B cell (primary cell): ENCODE results near the gene SMPD3. TPM values are rescaled to one million over a fixed set of nuclear protein-coding genes. Genes with fewer than 3 reads are reported as not detected.
A peak's percentile ranks its signal among the peaks of the same experiment; 100 is the strongest.

ENCODE experiments used
- ATAC-seq: fragments of 200-7000 bp; cut with Tn5 transposase; one replicate; pipeline ENCODE4 v1.10.0; 2021; ENCODE audit warnings: low read depth, mild to moderate bottlenecking, moderate number of reproducible peaks, moderate library complexity
- CTCF ChIA-PET: fragments of 350-600 bp; sonication (Branson Sonifier 250); formaldehyde crosslinking; loops from one replicate; lab custom pipeline; 2021; ENCODE audit warnings: antibody characterized with exemption, inconsistent platforms; lab: Charles Lee
- POLR2A ChIA-PET: fragments of 350-600 bp; sonication (Branson Sonifier 250); formaldehyde crosslinking; loops from one replicate; lab custom pipeline; 2021; ENCODE audit warnings: antibody characterized with exemption; lab: Charles Lee
- DNase-seq: peaks from one replicate; pipeline ENCODE4 v3.0.0; 2013
- H2AFZ ChIP-seq: 2 replicates; pipeline ENCODE4 v1.6.1; 2012; ENCODE audit warnings: mild to moderate bottlenecking, low read depth, low read length; ENCODE audit not compliant: insufficient read depth, poor library complexity, severe bottlenecking
- H3K27ac ChIP-seq, 2 donors: 1 replicate in 1 of 2; 2 replicates in 1 of 2; pipeline ENCODE4 v1.5.1; 2012 to 2013; ENCODE audit warnings: low read length in 2 of 2, mild to moderate bottlenecking in 2 of 2, moderate library complexity in 1 of 2
- H3K27me3 ChIP-seq, 4 experiments: fragments of 200-600 bp in 1 of 4; sonication (generic) in 1 of 4; replicated peaks in 1 of 4; 1 replicate in 2 of 4; 2 replicates in 2 of 4; pipeline versions ENCODE4 v1.6.1 to v1.7.0; 2013 to 2016; ENCODE audit warnings: low read length in 3 of 4, mild to moderate bottlenecking in 2 of 4, mixed read lengths in 1 of 4, moderate library complexity in 1 of 4; ENCODE audit not compliant: insufficient read depth in 4 of 4, control insufficient read depth in 3 of 4; ENCODE audit errors: control extremely low read depth in 1 of 4
- H3K36me3 ChIP-seq, 2 experiments: replicated peaks in 1 of 2; 1 replicate in 1 of 2; 2 replicates in 1 of 2; pipeline versions ENCODE4 v1.6.1 to v1.7.1; 2013; ENCODE audit warnings: low read length in 1 of 2; ENCODE audit not compliant: insufficient read depth in 2 of 2, control insufficient read depth in 1 of 2; ENCODE audit errors: control extremely low read depth in 1 of 2, extremely low read depth in 1 of 2
- H3K4me1 ChIP-seq, 2 donors: fragments of 200-600 bp in 1 of 2; sonication (generic) in 1 of 2; 1 replicate in 1 of 2; 2 replicates in 1 of 2; pipeline versions ENCODE4 v1.5.1 to v1.6.1; 2013 to 2017; ENCODE audit warnings: low read length in 2 of 2; ENCODE audit not compliant: control insufficient read depth in 2 of 2, insufficient read depth in 2 of 2
- H3K4me2 ChIP-seq: replicated peaks from 2 replicates; pipeline ENCODE3; 2012; ENCODE audit warnings: mild to moderate bottlenecking, low read depth, low read length; ENCODE audit not compliant: poor library complexity, severe bottlenecking
- H3K4me3 ChIP-seq, 5 experiments: fragments of 200-600 bp in 1 of 5; sonication (generic) in 1 of 5; 1 replicate in 3 of 5; 2 replicates in 2 of 5; pipeline versions ENCODE4 v1.5.1 to v1.7.0; 2011 to 2016; ENCODE audit warnings: low read length in 4 of 5, mild to moderate bottlenecking in 4 of 5, low read depth in 2 of 5, control low read depth in 1 of 5, moderate library complexity in 1 of 5; ENCODE audit not compliant: insufficient read depth in 1 of 5; ENCODE audit errors: control extremely low read depth in 1 of 5, extremely low read depth in 1 of 5
- H3K79me2 ChIP-seq: fragments of 200-600 bp; sonication (generic); one replicate; pipeline ENCODE4 v1.6.0; 2016; ENCODE audit warnings: low read length; ENCODE audit not compliant: control insufficient read depth, insufficient read depth
- H3K9ac ChIP-seq: fragments of 200-600 bp; sonication (generic); 2 replicates; pipeline ENCODE4 v1.6.1; 2017; ENCODE audit warnings: mild to moderate bottlenecking, low read length, moderate library complexity
- H3K9me3 ChIP-seq, 3 donors: one replicate each; pipeline versions ENCODE4 v1.6.1 to v1.7.1; 2013; ENCODE audit warnings: low read length in 2 of 3; ENCODE audit not compliant: control insufficient read depth in 2 of 3, insufficient read depth in 1 of 3; ENCODE audit errors: control extremely low read depth in 1 of 3
- H4K20me1 ChIP-seq: 2 replicates; pipeline ENCODE4 v1.6.0; 2012; ENCODE audit warnings: mild to moderate bottlenecking, low read length; ENCODE audit not compliant: insufficient read depth, control insufficient read depth, poor library complexity, severe bottlenecking
- H3K27ac Mint-ChIP-seq: one replicate; pipeline ENCODE4 v1.8.0; 2021; ENCODE audit warnings: mixed read lengths
- H3K27me3 Mint-ChIP-seq: one replicate; pipeline ENCODE4 v1.8.0; 2021; ENCODE audit warnings: mixed read lengths
- H3K4me1 Mint-ChIP-seq: one replicate; pipeline ENCODE4 v1.8.0; 2021; ENCODE audit warnings: mixed read lengths
- H3K4me3 Mint-ChIP-seq: one replicate; pipeline ENCODE4 v1.8.0; 2021; ENCODE audit warnings: mixed read lengths
- H3K9me3 Mint-ChIP-seq: one replicate; pipeline ENCODE4 v1.8.0; 2022; ENCODE audit warnings: mixed read lengths; ENCODE audit not compliant: insufficient read depth
- EZH2 ChIP-seq: IDR thresholded peaks from 2 replicates; pipeline ENCODE4 v1.6.1; 2012; ENCODE audit warnings: borderline replicate concordance, low read depth, mild to moderate bottlenecking, moderate library complexity, low read length; ENCODE audit not compliant: insufficient read depth, poor library complexity, severe bottlenecking
- WGBS: methylation state at CpG from one replicate; pipeline ENCODE4 v1.1.5; 2013; ENCODE audit warnings: missing lambda C conversion rate; ENCODE audit not compliant: insufficient coverage; 5-methylcytosine and 5-hydroxymethylcytosine counted together
- intact Hi-C: fragments of 100-400 bp; cut with micrococcal nuclease; formaldehyde crosslinking; loops from one replicate; pipeline ENCODE4 v1.10.0; 2022
- polyA plus RNA-seq: library from polyadenylated mRNA; depleted of rRNA; stranded (reverse); fragments of >200 nt; gene quantifications from 2 replicates; pipeline ENCODE4 v1.2.3, GENCODE V29; 2012
- total RNA-seq, 2 donors: library from RNA; stranded (reverse); fragments of 120-200 nt in 1 of 2; gene quantifications; 1 replicate in 1 of 2; 2 replicates in 1 of 2; pipeline versions ENCODE4 v1.2.3 to v1.2.4, GENCODE V29; 2013 to 2022
- TF ChIP-seq, protein P1 (sequence below): fragments of 200-600 bp; IDR thresholded peaks from one replicate; pipeline ENCODE4 v1.8.0; 2022; ENCODE audit warnings: antibody characterized with exemption, mild to moderate bottlenecking

Gene SMPD3
- total and polyA plus RNA-seq, 2 donors (not counting 1 experiment from before 2014, with no cell fraction given) = 1.2 to 2.8 TPM

DNA sequence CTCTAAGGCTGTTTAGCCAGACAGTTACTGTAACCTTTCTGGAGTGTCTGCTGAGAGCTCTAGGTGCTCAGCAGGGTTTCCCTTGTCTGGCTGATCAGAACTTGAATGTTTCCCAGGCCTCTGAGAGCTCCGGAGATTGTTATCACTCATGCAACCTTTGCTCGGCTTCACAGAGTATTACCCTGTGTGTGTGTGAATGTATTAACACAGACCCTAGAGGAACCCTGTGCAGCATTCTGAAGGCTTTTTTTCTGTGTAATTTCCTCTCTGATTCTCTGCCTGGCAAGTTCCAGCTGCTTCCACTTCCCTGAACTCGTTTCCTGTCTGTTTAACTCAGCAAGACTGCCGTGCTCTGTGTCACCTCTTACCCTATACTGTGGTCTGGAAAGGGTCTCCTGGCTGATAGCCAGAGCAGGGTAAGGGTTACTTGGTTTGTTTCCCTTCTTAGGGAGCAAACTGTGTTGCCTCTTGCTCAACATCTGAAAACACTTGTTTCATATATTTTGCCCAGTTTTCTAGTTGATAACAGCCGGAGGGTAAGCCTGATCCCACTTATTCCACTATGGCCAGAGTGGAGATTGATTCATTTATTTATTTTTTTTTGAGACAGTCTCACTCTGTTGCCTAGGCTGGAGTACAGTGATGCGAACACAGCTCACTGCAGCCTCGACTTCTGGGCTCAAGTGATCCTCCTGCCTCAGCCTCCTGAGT lies 115.7 kb downstream of the SMPD3 start:
- Histone ChIP-seq H3K4me1 (peaks cover 11 to 16% of the 10 kb centered on the region in 2 donors), H3K27ac (peak overlapping the region in 1 of 2 donors; percentile 4), H2AFZ (no peak overlapping the region), H3K27me3 (no peaks in the 10 kb centered on the region), H4K20me1 (no peaks in the 10 kb centered on the region), H3K36me3 (peaks cover 0 to 18% of the 10 kb centered on the region in 2 experiments), H3K9ac (no peak overlapping the region), H3K79me2 (peaks cover 2% of the 10 kb centered on the region), H3K4me2 (peak overlapping the region; percentile 4), H3K4me3 (no peak overlapping the region), H3K9me3 (no peaks in the 10 kb centered on the region)
- 30% methylated on average over 4 of the region's 7 CpGs for WGBS
- intact Hi-C loops = no loop called here
- DNase-seq = peak; percentile 24
- no peak for ATAC-seq
- Mint-ChIP-seq H3K4me1 (peaks cover 14% of the 10 kb centered on the region), H3K9me3 (no peaks in the 10 kb centered on the region), H3K4me3 (no peak overlapping the region), H3K27ac (peak overlapping the region; percentile 74), H3K27me3 (no peaks in the 10 kb centered on the region)
- TF ChIP-seq, protein P1, sequence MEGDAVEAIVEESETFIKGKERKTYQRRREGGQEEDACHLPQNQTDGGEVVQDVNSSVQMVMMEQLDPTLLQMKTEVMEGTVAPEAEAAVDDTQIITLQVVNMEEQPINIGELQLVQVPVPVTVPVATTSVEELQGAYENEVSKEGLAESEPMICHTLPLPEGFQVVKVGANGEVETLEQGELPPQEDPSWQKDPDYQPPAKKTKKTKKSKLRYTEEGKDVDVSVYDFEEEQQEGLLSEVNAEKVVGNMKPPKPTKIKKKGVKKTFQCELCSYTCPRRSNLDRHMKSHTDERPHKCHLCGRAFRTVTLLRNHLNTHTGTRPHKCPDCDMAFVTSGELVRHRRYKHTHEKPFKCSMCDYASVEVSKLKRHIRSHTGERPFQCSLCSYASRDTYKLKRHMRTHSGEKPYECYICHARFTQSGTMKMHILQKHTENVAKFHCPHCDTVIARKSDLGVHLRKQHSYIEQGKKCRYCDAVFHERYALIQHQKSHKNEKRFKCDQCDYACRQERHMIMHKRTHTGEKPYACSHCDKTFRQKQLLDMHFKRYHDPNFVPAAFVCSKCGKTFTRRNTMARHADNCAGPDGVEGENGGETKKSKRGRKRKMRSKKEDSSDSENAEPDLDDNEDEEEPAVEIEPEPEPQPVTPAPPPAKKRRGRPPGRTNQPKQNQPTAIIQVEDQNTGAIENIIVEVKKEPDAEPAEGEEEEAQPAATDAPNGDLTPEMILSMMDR = no peak
- no peak for TF ChIP-seq EZH2
- ChIA-PET CTCF (interaction anchor here (0.6 to 17.5 kb wide), 6 partner anchors 9 to 178 kb away, joined by 3 to 554 read pairs (median 3); partner anchors contain the start of gene SLC7A6), POLR2A (no interaction called here)

DNA sequence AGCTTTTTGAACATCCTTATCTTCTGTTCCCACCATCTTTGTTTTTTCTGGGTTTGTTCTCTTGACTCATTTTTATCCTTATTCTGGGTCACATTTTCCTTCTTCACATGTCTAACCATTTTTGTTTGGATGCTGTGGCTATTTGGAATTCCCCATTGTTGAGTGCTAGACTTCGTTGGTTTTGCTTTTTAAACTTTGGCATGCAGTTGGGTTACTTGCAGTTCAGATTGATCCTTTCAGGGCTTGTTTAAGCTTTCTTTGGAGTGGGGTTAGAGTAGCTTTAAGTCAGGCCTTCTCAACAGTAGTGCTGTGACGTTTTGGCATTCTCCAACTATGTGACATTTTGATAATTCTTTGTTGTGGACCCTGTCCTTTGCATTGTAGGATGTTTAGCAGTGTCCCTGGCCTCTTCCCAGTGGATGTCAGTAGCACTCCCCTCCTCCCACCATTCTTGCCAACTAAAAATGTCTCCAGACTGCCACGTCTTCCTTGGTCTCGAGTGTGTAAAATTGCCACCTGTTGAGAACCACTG lies 116.4 kb downstream of the SMPD3 start:
- H3K27ac ChIP-seq = peak overlapping the region in 1 of 2 donors; percentile 4
- H2AFZ ChIP-seq = no peak overlapping the region
- H3K4me1 ChIP-seq = peaks cover 11 to 16% of the 10 kb centered on the region in 2 donors
- peaks cover 2% of the 10 kb centered on the region for H3K79me2 ChIP-seq
- no peaks in the 10 kb centered on the region for H3K9me3 Mint-ChIP-seq
- peaks cover 0 to 15% of the 10 kb centered on the region in 2 experiments for H3K36me3 ChIP-seq
- H3K4me3 ChIP-seq = no peak overlapping the region
- intact Hi-C loops = no loop called here
- H3K27me3 Mint-ChIP-seq = no peaks in the 10 kb centered on the region
- peaks cover 14% of the 10 kb centered on the region for H3K4me1 Mint-ChIP-seq
- H3K9me3 ChIP-seq = no peaks in the 10 kb centered on the region
- peak overlapping the region; percentile 9 for H3K9ac ChIP-seq
- no peak overlapping the region for H3K4me3 Mint-ChIP-seq
- ATAC-seq = no peak
- CTCF ChIA-PET = interaction anchor here (0.7 to 17.5 kb wide), 4 partner anchors 8 to 178 kb away, joined by 3 to 554 read pairs (median 3); partner anchors contain the start of gene SLC7A6
- no peak for DNase-seq
- peak overlapping the region; percentile 58 for H3K27ac Mint-ChIP-seq
- no peak for TF ChIP-seq EZH2
- TF ChIP-seq, protein P1 = no peak
- 30% methylated on average over 4 of the region's 4 CpGs for WGBS
- H4K20me1 ChIP-seq = no peaks in the 10 kb centered on the region
- no peaks in the 10 kb centered on the region for H3K27me3 ChIP-seq
- H3K4me2 ChIP-seq = peak overlapping the region; percentile 4
- POLR2A ChIA-PET = interaction anchor here (0.5 kb wide), 1 partner anchor 761 kb away, joined by 4 read pairs; no protein-coding TSS in a partner anchor
